ENCODE data around the gene BTRC.
"Not testable (repeated sequence)": the region's sequence is repeated elsewhere in the genome, so short reads cannot be mapped to it uniquely, and the experiment has no call there.

GRCh38 chr10:101389532-101389931, 35.6 kb downstream of the BTRC start:
- TF ChIP-seq GABPA (IDR thresholded peaks at IDR 0.05; ENCODE audit: low read depth); CTCF (IDR thresholded peaks at IDR 0.05; ENCODE audit: insufficient read depth, low read length); REST (IDR thresholded peaks at IDR 0.05; ENCODE audit: insufficient replicate concordance, low read depth): not testable (repeated sequence)

Data from HL-60 (cell line).